HG03565 (cell line): ENCODE data around the gene UPK3A.
A peak's percentile ranks its signal among the peaks of the same experiment; 100 is the strongest.
"Not testable (repeated sequence)": the region's sequence is repeated elsewhere in the genome, so short reads cannot be mapped to it uniquely, and the experiment has no call there.

ENCODE experiments used
- ATAC-seq: cut with Tn5 transposase; IDR thresholded peaks from one replicate; pipeline ENCODE4 v1.9.1; 2021; ENCODE audit warnings: mild to moderate bottlenecking, moderate library complexity; ENCODE audit not compliant: unreplicated experiment

UPK3A gene

GRCh38 chr22:45254789-45255278 lies 29.9 kb upstream of the UPK3A start:
- no peak for ATAC-seq

- ATAC-seq: not testable (repeated sequence)
Observed at GRCh38 chr22:45257941-45258340, 26.8 kb upstream of the UPK3A start.

- no peak for ATAC-seq
Observed at GRCh38 chr22:45259754-45260394, 24.9 kb upstream of the UPK3A start.

GRCh38 chr22:45260395-45260759 lies 24.4 kb upstream of the UPK3A start:
- not testable (repeated sequence) for ATAC-seq

- no peak for ATAC-seq
Observed at GRCh38 chr22:45261407-45262088, 23.2 kb upstream of the UPK3A start.

- no peak for ATAC-seq
Observed at GRCh38 chr22:45262195-45262930, 22.4 kb upstream of the UPK3A start.

- ATAC-seq: no peak
Observed at GRCh38 chr22:45262931-45263462, 21.8 kb upstream of the UPK3A start.

GRCh38 chr22:45263463-45264269 lies 21.1 kb upstream of the UPK3A start:
- peak; percentile 55 for ATAC-seq

GRCh38 chr22:45265535-45265934 lies 19.2 kb upstream of the UPK3A start:
- ATAC-seq: no peak

GRCh38 chr22:45268167-45268957 lies 16.4 kb upstream of the UPK3A start:
- no peak for ATAC-seq

GRCh38 chr22:45268958-45269844 lies 15.5 kb upstream of the UPK3A start:
- no peak for ATAC-seq

- ATAC-seq: no peak
Observed at GRCh38 chr22:45270095-45271020, 14.4 kb upstream of the UPK3A start.

- no peak for ATAC-seq
Observed at GRCh38 chr22:45271667-45272201, 13.0 kb upstream of the UPK3A start.

- ATAC-seq: no peak
Observed at GRCh38 chr22:45272498-45272897, 12.3 kb upstream of the UPK3A start.

GRCh38 chr22:45273452-45274075 lies 11.2 kb upstream of the UPK3A start:
- no peak for ATAC-seq

GRCh38 chr22:45276507-45277105 lies 8.1 kb upstream of the UPK3A start:
- ATAC-seq: no peak

- not testable (repeated sequence) for ATAC-seq
Observed at GRCh38 chr22:45277720-45278119, 7.0 kb upstream of the UPK3A start.
